Adipose tissue (tissue), 3 donors: Measurements from ENCODE around the gene NSF. TPM values are rescaled to one million over a fixed set of nuclear protein-coding genes. Genes with fewer than 3 reads are reported as not detected.
"Not testable (repeated sequence)": the region's sequence is repeated elsewhere in the genome, so short reads cannot be mapped to it uniquely, and the experiment has no call there.

ENCODE experiments used
- H3K27ac ChIP-seq: one replicate; pipeline ENCODE4 v1.5.1; 2013; ENCODE audit warnings: low read depth, low read length
- WGBS, 3 donors: extraction: QIAGEN DNeasy Blood & Tissue Kit; methylation state at CpG; one replicate each; pipeline ENCODE4 v1.1.7; 2013; 5-methylcytosine and 5-hydroxymethylcytosine counted together
- polyA plus RNA-seq, 3 donors: library from polyadenylated mRNA; stranded (reverse); fragments of 200-250 nt; gene quantifications; one replicate each; pipeline ENCODE4 v1.2.3, GENCODE V29; 2013
- donor health status: healthy with polysubstance abuse.
- donor health status: Bipolar disorder and iron deficiency.
- donor health status: healthy.

Gene NSF
- polyA plus RNA-seq, 3 donors, result 13.5 to 14.7 (median 14.5) TPM

- WGBS, 3 donors, result 67 to 83% (median 68%) methylated on average over 3 of the region's 4 CpGs
- H3K27ac ChIP-seq, result not testable (repeated sequence)
Observed at GRCh38 chr17:46685284-46685683, 94.8 kb downstream of the NSF start.

GRCh38 chr17:46692196-46692595 is 101.7 kb downstream of the NSF start:
- 33 to 100% (median 76%) methylated on average over 1 of the region's 3 CpGs for WGBS, 3 donors
- not testable (repeated sequence) for H3K27ac ChIP-seq

DNA sequence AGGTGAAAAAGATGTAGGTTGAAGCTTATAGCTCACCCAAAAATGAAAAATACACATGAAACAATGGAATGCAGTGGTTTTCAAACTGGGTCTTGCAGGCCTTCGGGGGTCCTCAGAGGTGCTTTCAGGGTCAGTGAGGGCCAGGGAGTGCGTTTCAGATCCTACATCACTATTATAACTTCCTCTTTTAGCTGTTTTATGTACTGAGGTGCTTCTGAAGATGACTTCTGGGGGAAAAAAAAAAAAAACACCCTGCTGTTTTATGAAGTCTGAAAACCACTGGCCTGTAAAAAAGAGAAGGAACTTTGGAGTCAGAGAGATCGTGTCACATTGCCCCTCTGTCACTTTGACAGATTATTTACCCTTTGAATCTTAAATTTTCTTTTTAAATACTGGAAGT is 102.8 kb downstream of the NSF start:
- WGBS, 3 donors, result 59 to 83% (median 69%) methylated on average over 2 of the region's 3 CpGs
- H3K27ac ChIP-seq, result not testable (repeated sequence)

- H3K27ac ChIP-seq, result not testable (repeated sequence)
- WGBS, 3 donors, result no CpG with 5 or more reads among the region's 3 CpGs
Observed at GRCh38 chr17:46696522-46696921, 106.1 kb downstream of the NSF start.

- no CpG with 5 or more reads among the region's 2 CpGs for WGBS, 3 donors
- not testable (repeated sequence) for H3K27ac ChIP-seq
Observed at GRCh38 chr17:46699014-46699413, 108.5 kb downstream of the NSF start.

DNA sequence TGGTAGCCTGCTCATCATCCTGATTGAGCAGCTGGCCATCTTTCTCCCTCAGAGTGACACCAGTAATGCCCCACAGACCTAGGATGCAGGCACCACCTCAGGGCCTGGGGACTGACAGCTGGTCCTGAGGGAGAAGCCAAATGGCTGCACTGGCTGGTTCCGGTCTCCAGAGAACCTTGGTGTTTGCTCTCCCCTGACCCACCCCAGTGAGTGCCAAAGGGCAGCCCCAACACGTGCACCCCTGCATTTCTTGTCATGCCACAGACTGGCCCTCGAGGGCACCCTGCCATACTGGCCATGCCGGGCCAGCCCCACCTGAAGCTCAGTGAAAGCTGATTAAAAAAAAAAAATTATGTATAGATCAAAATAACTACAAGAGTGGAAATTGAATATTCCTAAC is 127.5 kb downstream of the NSF start:
- 87 to 98% (median 93%) methylated on average over 4 of the region's 4 CpGs for WGBS, 3 donors
- no peak overlapping the region for H3K27ac ChIP-seq

DNA sequence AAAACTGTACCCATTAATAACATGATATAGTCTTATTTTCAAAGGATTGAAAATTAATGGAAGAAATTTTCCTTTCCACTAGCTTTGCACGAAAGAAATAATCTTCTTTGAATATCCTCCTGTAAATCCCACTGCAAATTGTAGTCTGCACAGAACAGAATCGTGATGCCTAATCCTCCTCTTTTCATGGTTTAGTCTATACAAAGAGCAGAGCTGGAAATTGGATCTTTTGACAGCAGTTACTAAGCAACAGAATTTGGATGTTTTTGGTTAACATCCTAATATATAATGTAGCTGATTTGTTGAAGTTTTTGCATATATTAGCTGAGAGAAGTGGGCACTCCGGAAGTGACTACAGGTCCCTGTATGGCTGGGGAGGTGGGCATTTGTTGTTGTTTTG is 129.4 kb downstream of the NSF start:
- WGBS, 3 donors, result 65 to 69% (median 67%) methylated on average over 3 of the region's 3 CpGs
- no peak overlapping the region for H3K27ac ChIP-seq

GRCh38 chr17:46720408-46720807 is 129.9 kb downstream of the NSF start:
- H3K27ac ChIP-seq, result no peak overlapping the region
- WGBS, 3 donors, result 27 to 59% (median 56%) methylated on average over 5 of the region's 5 CpGs

- 68 to 83% (median 69%) methylated on average over 7 of the region's 7 CpGs for WGBS, 3 donors
- H3K27ac ChIP-seq, result no peak overlapping the region
Observed at GRCh38 chr17:46722662-46723285, 132.3 kb downstream of the NSF start.

DNA sequence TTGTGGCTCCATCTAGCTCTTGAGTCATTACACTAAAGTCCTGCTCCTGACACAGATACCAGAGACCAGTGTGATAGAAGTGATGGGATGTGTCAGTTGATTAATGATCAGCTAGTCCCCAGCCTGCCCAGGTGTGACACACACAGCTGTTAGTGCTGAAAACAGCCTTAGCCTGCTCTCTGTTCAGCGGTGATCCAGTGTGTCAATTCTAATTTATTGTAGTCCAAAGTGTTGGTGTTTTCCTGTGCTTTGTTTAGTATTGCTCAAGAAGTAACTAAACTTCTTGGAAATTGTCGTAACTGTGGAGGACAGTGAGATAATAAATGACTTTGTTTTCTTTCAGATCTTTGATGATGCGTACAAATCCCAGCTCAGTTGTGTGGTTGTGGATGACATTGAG is 135.7 kb downstream of the NSF start:
- WGBS, 3 donors, result 73 to 86% (median 77%) methylated on average over 3 of the region's 3 CpGs
- no peak overlapping the region for H3K27ac ChIP-seq

- H3K27ac ChIP-seq, result no peak overlapping the region
- WGBS, 3 donors, result 65 to 99% (median 96%) methylated on average over 4 of the region's 4 CpGs
Observed at GRCh38 chr17:46727572-46728348, 137.3 kb downstream of the NSF start.

DNA sequence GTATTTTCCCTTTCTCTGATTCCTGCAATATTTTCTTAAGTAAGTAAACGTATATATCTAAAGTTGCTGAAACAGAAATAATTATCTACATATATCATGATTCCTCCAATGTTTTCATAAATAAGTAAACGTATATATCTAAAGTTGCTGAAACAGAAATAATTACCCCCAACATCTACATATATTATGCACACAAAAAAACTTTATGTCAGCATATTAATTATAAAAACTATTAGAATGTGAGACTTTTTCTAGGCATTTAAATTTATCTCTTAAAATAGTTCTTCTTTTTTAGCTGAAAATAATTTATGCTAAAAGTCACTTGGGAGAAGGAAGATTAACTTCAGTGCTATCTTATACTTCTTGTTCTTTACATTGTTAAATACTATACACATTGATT is 139.6 kb downstream of the NSF start:
- WGBS, 3 donors, result 81 to 96% (median 93%) methylated on average over 2 of the region's 2 CpGs
- no peak overlapping the region for H3K27ac ChIP-seq

DNA sequence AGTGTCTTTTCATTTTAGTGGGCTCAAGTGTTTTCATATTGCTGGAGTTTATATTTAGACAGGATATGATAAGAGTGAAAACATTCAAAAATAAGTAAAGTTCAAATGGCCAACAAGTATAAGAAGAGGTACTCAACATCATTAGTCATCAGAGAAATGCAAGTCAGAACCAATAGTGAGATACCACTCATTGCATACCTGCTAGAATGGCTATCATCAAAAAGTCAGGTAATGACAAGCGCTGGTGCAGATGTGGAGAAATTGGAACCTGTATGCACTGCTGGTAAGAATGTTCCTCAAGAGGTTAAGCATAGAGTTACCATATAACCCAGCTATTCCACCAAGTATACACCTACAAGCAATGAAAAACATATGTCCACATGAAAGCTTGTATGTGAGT is 140.2 kb downstream of the NSF start:
- WGBS, 3 donors, result 96 to 100% (median 97%) methylated on average over 1 of the region's 1 CpG
- no peak overlapping the region for H3K27ac ChIP-seq

- WGBS, 3 donors, result 90 to 95% (median 94%) methylated on average over 1 of the region's 1 CpG
- no peak overlapping the region for H3K27ac ChIP-seq
Observed at GRCh38 chr17:46732160-46732559, 141.7 kb downstream of the NSF start.

- no peak overlapping the region for H3K27ac ChIP-seq
- WGBS, 3 donors, result 83 to 87% (median 85%) methylated on average over 7 of the region's 7 CpGs
Observed at GRCh38 chr17:46732754-46733398, 142.4 kb downstream of the NSF start.

DNA sequence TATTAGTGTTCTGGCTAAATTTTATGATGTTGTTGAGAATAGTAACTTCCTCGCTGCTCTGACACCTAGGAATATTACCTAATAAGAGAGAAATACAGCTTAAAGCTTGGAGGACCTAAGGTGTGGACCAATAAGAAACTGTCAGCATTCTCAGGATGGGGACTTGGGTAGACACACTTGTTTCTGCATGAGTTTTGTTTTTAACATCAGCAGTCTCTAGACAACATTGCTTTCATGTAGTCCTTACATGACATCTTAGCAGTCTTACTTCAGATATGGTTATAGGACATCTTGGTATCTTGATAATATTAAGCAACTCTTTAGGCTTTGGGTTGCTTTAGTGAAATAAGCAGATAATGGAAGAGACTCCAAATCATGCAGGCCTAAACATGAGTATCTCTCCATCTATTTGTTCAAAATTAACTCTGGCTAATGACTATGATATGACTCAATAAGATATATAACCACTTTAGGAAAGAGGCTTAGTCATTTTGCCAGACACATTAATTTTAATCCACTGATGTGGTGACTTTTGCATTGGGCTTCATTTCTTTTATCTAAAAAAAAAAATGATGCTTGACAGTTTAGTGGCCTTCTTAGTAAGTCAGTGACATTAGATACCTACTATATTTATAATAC is 143.5 kb downstream of the NSF start:
- WGBS, 3 donors, result 97 to 100% (median 97%) methylated on average over 1 of the region's 1 CpG
- H3K27ac ChIP-seq, result no peak overlapping the region

GRCh38 chr17:46736100-46736499 is 145.6 kb downstream of the NSF start:
- H3K27ac ChIP-seq, result no peak overlapping the region

GRCh38 chr17:46737326-46737725 is 146.9 kb downstream of the NSF start:
- 81 to 83% (median 82%) methylated on average over 4 of the region's 4 CpGs for WGBS, 3 donors

GRCh38 chr17:46738544-46738943 is 148.1 kb downstream of the NSF start:
- WGBS, 3 donors, result 97 to 99% (median 98%) methylated on average over 4 of the region's 4 CpGs
- H3K27ac ChIP-seq, result no peak overlapping the region

More at GRCh38 chr17:46737326-46737725, 146.9 kb downstream of the NSF start:
- no peak overlapping the region for H3K27ac ChIP-seq
